Cardiac septum (tissue), 1 donor: ENCODE data around the gene GP2. TPM values are rescaled to one million over a fixed set of nuclear protein-coding genes. Genes with fewer than 3 reads are reported as not detected.

Experiments
- DNase-seq: peaks from one replicate; pipeline ENCODE4 v3.0.0-alpha.2; 2020; ENCODE audit warnings: low spot score
- intact Hi-C: fragments of 100-400 bp; cut with DNase I; formaldehyde crosslinking; loops from one replicate; pipeline ENCODE4 v1.14.0; 2022
- long read RNA-seq: library from polyadenylated mRNA; unstranded; transcript quantifications from one replicate; pipeline ENCODE4 v2.0.0, GENCODE V29; 2021
- total RNA-seq: library from RNA; stranded (reverse); fragmentation: NEBNext Ultra II Directional; extraction: Animal tissue kit (Norgen Biotek cat#: 25700); gene quantifications from one replicate; pipeline ENCODE4 v1.2.1, GENCODE V29; 2021
- donor health status: DM: no; HTN: no; CAD: no.

Gene GP2
- total RNA-seq = not detected
- long read RNA-seq = 0 reads

DNA sequence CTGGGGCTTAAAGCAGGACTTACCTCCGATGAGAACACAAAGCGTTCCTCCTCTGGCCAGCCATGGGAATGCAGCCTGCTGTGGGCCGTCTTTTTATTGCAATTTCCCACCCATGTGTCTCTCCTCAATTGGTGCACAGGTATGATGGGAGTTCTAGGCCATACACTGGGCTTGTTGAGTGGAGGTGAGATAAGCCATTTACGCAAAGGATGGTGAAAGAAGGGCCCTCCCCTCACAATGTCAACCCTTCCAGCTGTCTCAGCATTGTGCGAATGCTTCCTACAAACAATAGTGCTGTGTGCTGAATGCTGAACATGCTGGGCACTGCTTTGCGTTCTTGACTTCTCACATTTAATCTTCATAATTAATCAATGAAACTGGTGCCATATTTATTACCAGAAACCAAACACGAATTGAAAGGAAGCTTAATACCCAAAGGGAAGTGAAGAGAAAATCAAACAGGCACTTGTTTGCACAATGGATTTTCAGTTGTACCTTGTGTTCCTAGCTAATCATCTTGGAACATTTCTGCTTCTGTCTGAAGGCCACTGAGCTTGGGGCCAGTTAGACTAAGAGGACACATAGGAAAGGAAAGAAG lies at the start of gene GP2:
TSS of gene GP2 (minus strand) at position 70 of the 598 bp plus-strand sequence. CDS start 1,082 bp downstream, outside the sequence.
- DNase-seq = no peak
- intact Hi-C loops = no loop called here

DNA sequence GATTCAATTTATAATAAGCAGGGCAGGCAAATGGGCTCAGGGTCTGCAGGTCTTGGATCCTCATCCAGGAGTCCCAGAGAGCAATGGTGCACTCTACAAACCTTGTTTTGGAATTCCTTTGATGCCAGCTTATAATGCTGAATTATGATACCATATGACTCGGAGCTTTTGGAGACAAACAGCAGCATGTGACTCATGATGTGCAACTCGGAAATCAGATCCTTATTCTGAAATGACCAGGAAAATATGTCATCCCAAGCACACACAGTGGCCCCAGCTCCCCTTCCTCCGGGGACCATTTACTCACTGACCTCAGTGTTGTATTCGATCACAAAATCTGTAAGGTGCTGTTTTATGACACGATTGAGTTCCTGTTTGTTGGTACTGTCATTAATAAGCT lies 45.4 kb upstream of the GP2 start:
- intact Hi-C loops = no loop called here

DNA sequence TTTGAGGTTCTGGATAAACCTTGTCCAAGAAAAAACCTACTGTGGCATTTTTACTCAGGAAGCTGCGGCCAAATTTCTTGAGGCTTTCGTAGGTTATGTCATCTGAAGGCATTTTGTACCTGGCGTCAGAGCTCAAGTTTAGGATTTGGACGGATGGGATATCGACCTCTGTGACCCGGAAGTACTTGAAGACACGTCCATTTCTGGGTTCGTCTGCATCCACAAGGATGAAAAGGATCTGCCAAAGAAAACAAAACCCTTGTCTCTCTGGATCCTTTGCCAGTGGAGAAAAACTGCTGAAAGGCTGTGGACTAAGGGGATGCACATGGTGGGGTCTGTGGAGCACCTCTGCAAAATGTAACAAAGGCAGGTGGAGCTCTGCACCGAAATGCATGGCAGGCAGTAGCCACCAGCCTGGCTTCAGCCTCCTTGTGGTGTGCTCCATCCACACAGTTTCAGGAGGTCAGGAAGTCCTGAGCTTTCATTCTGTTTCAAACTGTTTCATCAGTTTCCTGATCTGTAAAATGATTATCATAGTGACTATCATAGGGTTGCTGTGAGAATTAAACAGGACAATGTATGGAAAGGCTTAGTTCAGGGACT lies 42.2 kb upstream of the GP2 start:
- no peak for DNase-seq
- intact Hi-C loops = no loop called here

More for the DNA sequence above, 45.4 kb upstream of the GP2 start:
- no peak for DNase-seq

DNA sequence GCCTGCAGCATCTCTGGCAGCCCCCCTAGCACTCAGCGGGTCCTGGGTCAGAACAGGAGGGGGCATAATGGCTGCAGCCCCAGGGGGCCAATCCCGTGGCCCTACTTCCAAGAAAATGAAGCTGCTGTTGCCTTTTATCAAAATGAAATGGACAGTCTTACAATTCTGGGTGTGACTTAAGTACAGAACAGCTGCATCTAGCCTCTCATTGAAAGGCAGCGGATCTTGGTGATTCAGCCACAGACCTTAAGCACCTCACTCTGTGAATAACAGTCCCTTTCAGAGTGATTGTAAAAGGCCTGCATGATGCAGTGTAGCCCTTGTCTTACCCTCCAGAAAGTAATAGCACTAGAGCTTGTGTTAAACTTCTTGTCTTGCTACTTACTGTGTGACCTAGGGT lies 36.7 kb upstream of the GP2 start:
- intact Hi-C loops = no loop called here
- no peak for DNase-seq

DNA sequence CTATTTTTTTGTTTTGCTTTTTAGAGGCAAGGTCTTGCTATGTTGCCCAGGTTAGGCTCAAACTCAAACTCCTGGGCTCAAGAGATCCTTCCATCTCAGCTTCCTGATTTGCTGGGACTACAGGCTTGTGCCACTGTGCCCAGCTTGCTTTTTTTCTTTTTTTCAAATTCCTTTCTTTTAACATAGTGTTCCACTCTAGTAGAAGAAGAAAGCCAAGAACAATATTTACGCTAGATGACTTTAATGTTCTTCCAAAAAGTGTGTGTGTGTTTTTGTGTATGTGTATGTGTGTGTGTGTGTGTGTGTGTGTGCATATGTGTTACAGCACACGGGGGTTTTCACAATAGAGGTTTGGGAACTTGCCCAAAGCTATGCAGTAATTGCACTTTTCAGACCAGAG lies 35.9 kb upstream of the GP2 start:
- no peak for DNase-seq
- intact Hi-C loops = no loop called here

DNA sequence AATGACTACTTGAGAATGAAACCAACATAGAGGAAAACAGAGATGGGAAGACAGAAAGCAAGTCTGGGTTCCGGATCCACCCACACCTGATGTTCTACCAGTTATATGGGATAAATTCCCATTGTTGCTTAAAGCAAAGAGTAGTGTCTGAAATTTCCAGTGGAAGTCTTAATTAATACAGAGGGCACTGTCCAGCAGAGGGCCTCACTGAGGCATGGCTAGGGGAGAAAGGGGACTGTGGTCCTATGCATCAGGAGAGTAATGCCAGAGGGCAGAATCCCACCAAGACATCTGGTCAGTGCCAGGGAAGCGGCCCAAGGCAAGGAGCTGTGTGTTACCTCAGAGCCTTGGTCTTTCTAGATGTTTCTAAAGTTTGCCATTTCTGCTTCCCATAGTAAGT lies 32.7 kb upstream of the GP2 start:
- intact Hi-C loops = no loop called here
- no peak for DNase-seq

DNA sequence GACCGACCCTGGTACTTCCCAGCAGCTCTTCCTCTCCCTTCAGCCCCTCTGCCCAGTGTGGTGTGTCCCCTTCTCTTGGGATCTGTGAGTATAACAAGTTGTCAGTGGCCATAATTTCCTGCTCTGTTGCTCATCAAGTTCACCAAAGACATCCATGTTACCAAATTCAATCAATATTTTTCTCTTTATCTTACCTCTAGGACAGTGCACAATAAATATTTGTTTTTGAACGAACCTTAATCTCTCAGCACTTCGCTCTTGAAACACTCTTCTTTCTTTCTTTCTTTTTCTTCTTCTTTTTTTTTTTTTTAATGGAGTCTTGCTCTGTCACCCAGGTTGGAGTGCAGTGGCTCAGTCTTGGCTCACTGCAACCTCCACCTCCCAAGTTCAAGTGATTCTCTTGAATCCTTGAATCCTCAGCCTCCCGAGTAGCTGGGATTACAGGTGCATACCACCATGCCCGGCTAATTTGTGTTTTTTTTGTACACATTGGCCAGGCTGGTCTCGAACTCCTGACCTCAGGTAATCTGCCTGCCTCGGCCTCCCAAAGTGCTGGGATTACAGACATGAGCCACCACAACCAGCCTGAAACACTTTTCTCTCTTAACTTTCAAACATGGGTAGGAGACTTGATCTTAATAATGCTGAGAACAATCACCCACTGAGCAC lies 27.9 kb upstream of the GP2 start:
- DNase-seq = no peak
- intact Hi-C loops = no loop called here

DNA sequence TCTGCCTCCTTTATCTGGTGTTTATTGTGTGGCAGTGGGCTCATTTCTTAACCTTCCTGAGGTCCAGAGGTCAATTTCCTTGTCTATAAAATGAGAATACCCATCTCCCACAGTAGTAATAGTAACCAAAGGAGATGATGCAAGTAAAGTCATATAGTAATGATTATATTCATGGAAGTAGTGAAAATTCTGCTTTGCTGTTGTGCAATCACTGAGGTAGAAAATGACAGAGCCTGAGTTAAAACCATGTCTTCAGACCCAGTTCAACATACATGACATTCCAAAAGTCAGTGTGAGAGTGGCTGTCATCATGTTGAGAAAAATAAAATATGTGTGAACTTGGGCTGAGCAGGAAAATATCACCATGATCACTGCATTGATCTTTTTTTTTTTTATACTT lies 26.1 kb upstream of the GP2 start:
- intact Hi-C loops = no loop called here
- no peak for DNase-seq

DNA sequence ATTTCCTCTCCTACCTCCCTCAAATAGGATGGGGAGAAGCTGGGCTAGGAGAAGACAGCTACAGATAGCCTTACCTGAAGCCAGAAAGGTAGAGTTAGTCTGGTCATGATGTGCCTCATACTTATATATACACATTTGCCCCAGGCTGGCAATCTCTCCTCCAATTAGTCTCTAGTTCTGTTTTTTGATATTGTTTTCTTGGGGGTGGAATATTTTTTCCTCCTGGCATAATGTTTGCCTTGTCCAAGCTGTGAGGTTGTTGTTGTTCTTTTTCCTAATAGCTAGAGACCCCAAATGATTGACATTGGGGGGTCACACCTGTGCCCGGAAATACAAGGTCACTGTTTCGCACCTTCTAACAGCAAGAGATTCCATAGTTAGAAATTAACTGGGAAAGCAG lies 25.3 kb upstream of the GP2 start, which contains the start of gene UMOD:
TSS of gene UMOD (minus strand) at position 101 of the 400 bp plus-strand sequence. CDS start 1,978 bp downstream, outside the sequence.
- intact Hi-C loops = no loop called here
- no peak for DNase-seq

DNA sequence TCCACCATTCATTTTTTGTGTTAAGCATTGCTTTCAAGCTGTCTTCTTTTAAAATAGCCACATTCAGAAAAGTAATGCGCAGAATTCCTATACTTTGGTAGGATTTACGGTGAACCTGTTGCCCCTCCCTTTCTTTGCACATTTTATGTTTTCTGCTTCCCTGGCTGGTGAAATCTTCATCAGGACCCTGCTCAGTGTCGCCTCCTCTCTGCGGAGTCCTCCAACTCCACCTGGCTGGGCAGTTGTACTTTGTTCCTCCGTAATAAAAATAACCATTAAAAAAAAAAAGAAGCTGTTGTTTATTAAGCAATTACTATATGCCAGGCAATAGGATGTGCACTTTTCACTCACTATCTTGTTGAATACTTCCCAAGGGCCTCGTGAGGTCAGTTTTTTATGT lies 22.3 kb upstream of the GP2 start:
- no peak for DNase-seq

DNA sequence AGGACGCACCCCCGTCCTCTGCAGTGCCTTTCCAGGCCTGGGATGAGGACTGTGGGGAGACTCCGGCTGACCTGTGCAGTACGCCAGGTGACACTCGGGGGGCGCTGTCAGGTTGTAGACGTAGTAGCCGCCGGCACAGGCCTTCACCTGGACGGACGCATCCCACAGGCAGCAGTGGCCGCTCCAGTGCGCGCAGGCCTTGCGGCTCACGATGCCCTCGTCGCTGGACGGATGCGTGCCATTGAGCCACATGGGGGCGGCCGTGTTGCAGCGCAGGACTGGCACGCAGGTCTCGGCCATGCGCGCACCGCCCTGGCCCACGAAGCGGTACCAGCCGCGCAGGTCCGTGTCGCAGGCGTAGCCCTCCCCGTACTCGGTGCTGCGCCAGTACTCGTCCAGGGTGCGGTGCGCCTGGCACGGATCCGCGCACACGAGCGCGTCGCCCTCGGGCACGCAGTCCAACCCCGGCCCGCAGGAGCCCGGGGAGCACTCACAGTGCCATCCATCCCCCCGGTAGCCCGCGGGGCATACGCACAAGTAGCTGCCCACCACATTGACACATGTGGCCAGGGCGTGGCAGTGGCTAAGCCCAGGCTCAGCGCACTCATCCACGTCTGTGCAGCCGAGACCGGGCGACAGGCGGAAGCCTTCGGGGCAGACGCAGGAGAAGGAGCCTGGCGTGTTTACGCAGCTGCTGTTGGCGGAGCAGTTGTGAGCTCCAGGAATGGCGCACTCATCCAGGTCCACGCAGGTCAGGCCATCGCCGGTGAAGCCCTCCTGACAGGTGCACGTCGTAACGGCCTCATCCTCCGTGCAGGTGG lies 21.3 kb upstream of the GP2 start:
- DNase-seq = no peak
- intact Hi-C loops = no loop called here

More for the DNA sequence above, 22.3 kb upstream of the GP2 start:
- intact Hi-C loops = no loop called here

DNA sequence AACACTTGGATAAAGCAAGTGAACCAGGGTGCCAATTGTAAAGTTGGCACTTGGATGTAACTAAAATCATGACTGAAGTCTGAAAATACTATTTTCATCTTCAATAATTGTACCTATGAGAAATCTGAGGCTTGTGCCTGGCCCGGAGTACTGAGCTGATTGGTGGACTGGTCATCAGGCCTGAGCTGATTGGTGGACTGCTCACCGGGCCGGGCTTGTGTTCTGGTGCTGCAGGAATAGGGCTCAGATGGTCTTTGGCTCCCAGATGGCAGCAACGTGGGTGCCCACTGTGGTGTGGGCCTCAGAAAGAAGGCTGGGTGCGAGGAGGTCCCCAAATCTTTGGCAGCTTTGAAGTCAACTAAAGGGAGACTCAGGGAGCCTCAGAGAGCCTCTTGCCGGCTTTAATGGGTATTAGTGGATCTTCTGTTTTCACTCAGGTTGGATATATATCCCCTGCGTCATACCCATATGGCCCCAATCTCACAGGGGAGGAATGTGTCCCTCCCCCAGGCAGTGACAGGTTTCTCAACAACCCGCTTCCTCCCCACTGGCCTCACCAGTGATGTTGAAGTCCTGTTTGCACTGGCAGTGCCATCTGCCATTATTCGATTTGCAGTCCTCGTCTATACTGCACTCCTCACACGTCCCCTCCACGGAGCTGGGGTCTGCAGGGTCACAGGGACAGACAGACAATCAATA lies 20.5 kb upstream of the GP2 start:
- DNase-seq = no peak
- intact Hi-C loops = no loop called here

DNA sequence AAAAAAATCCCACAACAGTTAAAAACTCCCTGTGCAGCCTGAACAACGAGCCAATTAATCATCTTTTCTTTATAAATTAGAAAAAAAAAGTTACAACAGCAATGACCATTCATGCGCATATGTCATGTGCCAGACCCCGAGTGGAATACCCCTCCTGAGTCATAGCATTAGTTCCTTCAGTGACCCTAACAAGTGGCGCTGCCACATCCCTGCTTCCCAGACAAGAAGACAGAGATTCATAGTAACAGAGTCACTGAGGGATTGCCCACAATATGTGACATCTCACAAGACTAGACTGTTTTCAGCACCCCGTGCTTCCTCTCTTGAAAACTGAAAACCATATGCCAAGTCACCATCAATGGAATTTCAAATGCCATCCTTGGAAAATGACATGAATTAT lies 17.3 kb upstream of the GP2 start:
- DNase-seq = no peak
- intact Hi-C loops = no loop called here

DNA sequence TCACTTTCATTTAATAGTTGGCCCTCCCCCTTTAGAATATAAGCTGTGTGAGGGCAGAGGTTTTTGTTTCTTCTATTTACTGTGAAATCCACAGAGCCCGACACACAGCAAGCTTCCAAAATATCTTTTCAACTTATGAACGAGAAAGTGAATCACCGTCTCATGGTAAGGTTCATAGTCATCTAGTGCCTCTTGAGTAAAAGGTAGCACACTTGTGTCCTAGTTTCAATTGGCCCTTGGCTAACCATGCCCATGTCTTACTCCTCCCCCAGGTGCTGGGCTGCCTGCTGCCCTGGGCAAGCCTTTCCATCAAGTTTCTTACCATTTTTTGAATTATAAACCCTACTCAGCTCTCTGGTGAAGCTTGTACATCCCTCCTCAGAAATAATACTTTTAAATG lies 12.4 kb upstream of the GP2 start:
- DNase-seq = no peak
- intact Hi-C loops = no loop called here

DNA sequence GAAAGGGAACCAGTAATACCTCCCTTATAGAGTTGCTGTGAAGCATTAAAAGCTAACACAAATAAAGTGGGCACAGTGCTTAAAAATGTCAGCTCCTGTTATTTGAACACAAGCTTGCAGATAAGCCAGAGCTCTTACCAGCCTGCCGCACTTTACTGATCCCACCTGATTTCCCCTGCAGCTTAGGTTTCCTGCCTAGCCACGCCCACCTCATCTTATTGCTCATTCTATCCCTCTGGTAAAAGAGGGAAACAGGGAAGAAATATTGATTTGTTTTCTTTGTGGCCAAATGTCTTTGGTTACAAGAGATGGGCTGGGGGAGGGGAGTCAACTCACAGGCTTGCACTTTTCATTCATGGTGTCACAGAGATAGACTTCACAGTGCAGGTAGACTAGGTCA lies 9.6 kb upstream of the GP2 start:
- intact Hi-C loops = no loop called here
- no peak for DNase-seq

DNA sequence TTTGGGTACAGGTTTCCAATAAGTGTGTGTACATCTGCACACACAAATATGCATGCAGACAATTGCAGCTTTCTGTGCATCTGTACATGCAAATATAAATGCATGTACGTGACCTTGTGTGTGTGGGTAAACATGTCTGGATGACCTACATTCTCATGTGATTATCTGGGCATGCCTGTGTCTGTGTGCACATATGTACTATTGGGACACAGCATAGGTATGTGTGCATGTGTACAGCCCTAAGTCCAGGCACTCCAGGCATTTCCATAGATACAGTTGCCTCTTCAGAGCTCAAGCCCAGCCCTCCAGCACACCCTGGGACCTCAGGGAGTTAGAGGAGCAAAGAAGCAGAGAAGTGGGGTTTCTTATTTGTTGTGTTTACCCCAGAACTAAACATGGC lies 7.1 kb upstream of the GP2 start:
- DNase-seq = no peak
- intact Hi-C loops = no loop called here

DNA sequence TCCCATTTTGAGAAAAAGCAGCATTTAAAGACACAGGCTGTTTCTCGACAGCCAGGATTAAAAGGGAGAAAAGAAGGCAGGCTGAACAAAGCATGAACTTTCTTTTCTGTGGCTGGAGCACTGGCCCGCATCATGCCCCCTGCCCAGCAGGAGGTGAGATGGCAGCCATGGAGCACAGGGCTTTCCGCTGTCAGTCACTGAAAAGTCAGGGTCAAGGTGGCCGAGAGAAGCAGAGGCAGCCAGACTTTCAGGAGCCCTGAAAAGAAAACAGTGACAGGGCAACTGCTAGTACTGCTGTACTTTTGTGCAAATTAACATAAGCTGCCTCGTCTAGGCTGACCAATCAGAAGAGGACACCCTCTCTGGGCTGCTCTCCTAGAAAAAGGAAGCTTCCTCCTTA lies 5.8 kb upstream of the GP2 start:
- intact Hi-C loops = no loop called here
- DNase-seq = no peak

DNA sequence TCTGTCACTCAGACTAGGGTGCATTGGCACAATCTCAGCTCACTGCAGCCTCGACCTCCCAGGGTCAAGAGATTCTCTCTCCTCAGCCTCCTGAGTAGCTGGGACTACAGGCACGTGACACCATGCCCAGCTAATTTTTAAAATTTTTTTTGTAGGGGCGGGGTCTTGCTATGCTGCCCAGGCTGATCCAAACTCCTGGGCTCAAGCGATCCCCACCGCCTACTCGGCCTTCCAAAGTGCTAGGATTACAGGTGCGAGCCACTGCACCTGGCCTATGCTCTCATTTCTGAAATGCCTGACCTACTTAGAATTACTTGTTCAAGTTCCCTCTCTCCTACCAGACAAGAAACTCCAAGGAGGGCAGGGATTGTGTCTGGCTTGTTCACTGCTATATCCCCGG lies 5.1 kb upstream of the GP2 start:
- DNase-seq = no peak
- intact Hi-C loops = no loop called here

DNA sequence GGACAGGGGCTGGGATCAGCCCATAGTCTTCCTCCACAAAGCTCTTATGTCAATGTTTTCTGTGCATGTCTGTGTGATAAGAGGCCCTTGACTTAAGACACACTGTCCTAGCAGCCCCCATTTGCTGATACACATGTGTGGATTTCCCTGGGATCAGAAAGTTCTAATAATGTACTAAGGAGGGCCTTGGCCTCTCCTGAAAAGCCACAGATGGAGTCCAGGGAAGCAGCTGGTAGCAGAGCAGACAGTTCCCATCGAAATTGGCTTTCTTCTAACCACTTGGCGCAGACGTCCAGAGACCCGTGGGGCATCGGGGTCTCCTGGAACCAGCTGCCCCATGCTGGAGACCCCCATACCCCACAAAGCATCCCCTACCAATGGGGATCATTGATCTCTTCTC lies 4.3 kb upstream of the GP2 start:
- intact Hi-C loops = no loop called here
- no peak for DNase-seq
